Ishikawa (cell line): Measurements from ENCODE around the gene PIGX.

ENCODE experiments used
- CEBPB ChIP-seq: IDR thresholded peaks from 2 replicates; pipeline ENCODE4 v1.6.1; 2012
- CREB1 ChIP-seq: IDR thresholded peaks from 2 replicates; pipeline ENCODE4 v1.6.1; 2012; ENCODE audit warnings: low read depth
- EGR1 ChIP-seq: IDR thresholded peaks from 2 replicates; pipeline ENCODE4 v1.6.1; 2012
- EP300 ChIP-seq: IDR thresholded peaks from 2 replicates; pipeline ENCODE4 v1.6.1; 2012; ENCODE audit warnings: borderline replicate concordance
- FOXM1 ChIP-seq: IDR thresholded peaks from 2 replicates; pipeline ENCODE4 v1.6.1; 2012; ENCODE audit warnings: low read depth, borderline replicate concordance
- MAX ChIP-seq: IDR thresholded peaks from 2 replicates; pipeline ENCODE4 v1.6.1; 2012
- NFIC ChIP-seq: IDR thresholded peaks from 2 replicates; pipeline ENCODE4 v1.6.1; 2012
- RAD21 ChIP-seq: IDR thresholded peaks from 2 replicates; pipeline ENCODE4 v1.6.1; 2012; ENCODE audit warnings: low read depth
- REST ChIP-seq: IDR thresholded peaks from 2 replicates; pipeline ENCODE4 v1.6.1; 2012; ENCODE audit warnings: low read depth, mild to moderate bottlenecking
- TAF1 ChIP-seq: IDR thresholded peaks from 2 replicates; pipeline ENCODE4 v1.6.1; 2012; ENCODE audit warnings: low read depth, mild to moderate bottlenecking
- TCF12 ChIP-seq: IDR thresholded peaks from 2 replicates; pipeline ENCODE4 v1.6.1; 2012; ENCODE audit warnings: low read depth
- TEAD4 ChIP-seq: IDR thresholded peaks from 2 replicates; pipeline ENCODE4 v1.6.1; 2012
- USF1 ChIP-seq: IDR thresholded peaks from 2 replicates; pipeline ENCODE4 v1.6.1; 2012
- YY1 ChIP-seq: IDR thresholded peaks from 2 replicates; pipeline ENCODE4 v1.6.1; 2012; ENCODE audit warnings: low read depth
- ZBTB7A ChIP-seq: IDR thresholded peaks from 2 replicates; pipeline ENCODE4 v1.6.1; 2012; ENCODE audit warnings: low read depth

The PIGX gene

GRCh38 chr3:196765454-196765853 lies 53.3 kb downstream of the PIGX start:
- TF ChIP-seq ZBTB7A: no peak
- TF ChIP-seq REST: no peak
- TF ChIP-seq CREB1: no peak
- TF ChIP-seq EGR1: no peak
- TF ChIP-seq YY1: no peak
- TF ChIP-seq TAF1: no peak
- no peak for TF ChIP-seq RAD21
- no peak for TF ChIP-seq CEBPB
- TF ChIP-seq TCF12: no peak
- TF ChIP-seq NFIC: no peak
- TF ChIP-seq FOXM1: no peak
- TF ChIP-seq TEAD4: no peak
- TF ChIP-seq MAX: no peak
- TF ChIP-seq EP300: no peak
- no peak for TF ChIP-seq USF1

- TF ChIP-seq USF1 (no peak), CREB1 (no peak), TCF12 (no peak)
These were observed 58.9 kb downstream of the PIGX start for GRCh38 chr3:196771067-196771466.

GRCh38 chr3:196772102-196772501 lies 59.9 kb downstream of the PIGX start:
- no peak for TF ChIP-seq TCF12
- TF ChIP-seq EGR1: no peak
- TF ChIP-seq REST: no peak
- no peak for TF ChIP-seq ZBTB7A

GRCh38 chr3:196772897-196773296 lies 60.7 kb downstream of the PIGX start:
- TF ChIP-seq CREB1: no peak
- no peak for TF ChIP-seq NFIC
- no peak for TF ChIP-seq EGR1
- TF ChIP-seq RAD21: no peak
- TF ChIP-seq ZBTB7A: no peak
- TF ChIP-seq MAX: no peak
- TF ChIP-seq USF1: no peak
- TF ChIP-seq TEAD4: no peak
- TF ChIP-seq TAF1: no peak
- no peak for TF ChIP-seq CEBPB
- no peak for TF ChIP-seq FOXM1
- no peak for TF ChIP-seq EP300
- no peak for TF ChIP-seq REST
- TF ChIP-seq TCF12: no peak
- TF ChIP-seq YY1: no peak

- TF ChIP-seq MAX (no peak), YY1 (no peak), REST (no peak), RAD21 (no peak), ZBTB7A (no peak), TAF1 (no peak), EGR1 (no peak), USF1 (no peak)
These were observed 62.1 kb downstream of the PIGX start for GRCh38 chr3:196774191-196774820.
